Esophagus squamous epithelium (tissue), 5 donors: Measurements from ENCODE around the gene REXO5. TPM values are rescaled to one million over a fixed set of nuclear protein-coding genes. Genes with fewer than 3 reads are reported as not detected.
"Not testable (repeated sequence)": the region's sequence is repeated elsewhere in the genome, so short reads cannot be mapped to it uniquely, and the experiment has no call there.

Source experiments
- DNase-seq: peaks from one replicate; lab custom pipeline; 2025; lab: John Stamatoyannopoulos, UW
- H3K27ac ChIP-seq, 4 donors: fragments of 200-600 bp; sonication (generic); one replicate each; pipeline ENCODE4 v1.5.1; 2016 to 2019; ENCODE audit warnings: mild to moderate bottlenecking in 1 of 4
- H3K27me3 ChIP-seq, 4 donors: fragments of 200-600 bp; sonication (generic); 1 replicate in 3 of 4; 2 replicates in 1 of 4; pipeline versions ENCODE4 v1.5.1 to v1.6.0; 2017 to 2021; ENCODE audit warnings: antibody characterized with exemption in 1 of 4
- H3K36me3 ChIP-seq, 3 donors: fragments of 200-600 bp; sonication (generic); one replicate each; pipeline ENCODE4 v1.5.1; 2016 to 2019
- H3K4me1 ChIP-seq, 3 donors: fragments of 200-600 bp; sonication (generic); one replicate each; pipeline ENCODE4 v1.5.1; 2017 to 2019
- H3K4me3 ChIP-seq, 4 donors: fragments of 200-600 bp; sonication (generic); 1 replicate in 3 of 4; 2 replicates in 1 of 4; pipeline ENCODE4 v1.5.1; 2016 to 2019; ENCODE audit warnings: mild to moderate bottlenecking in 2 of 4, moderate library complexity in 1 of 4
- H3K9me3 ChIP-seq, 3 donors: fragments of 200-600 bp; sonication (generic); one replicate each; pipeline ENCODE4 v1.5.1; 2016 to 2019
- CTCF ChIP-seq, 6 experiments: fragments of 450-650 bp in 4 of 6; fragments of 200-600 bp in 2 of 6; sonication (generic) in 2 of 6; IDR thresholded peaks; one replicate each; pipeline ENCODE4 v1.5.1; 2016 to 2019; ENCODE audit warnings: antibody characterized with exemption in 6 of 6, mild to moderate bottlenecking in 4 of 6, moderate library complexity in 4 of 6
- POLR2A ChIP-seq, 4 donors: fragments of 450-650 bp; IDR thresholded peaks; one replicate each; pipeline ENCODE4 v1.6.1; 2017; ENCODE audit warnings: antibody characterized with exemption in 4 of 4, mild to moderate bottlenecking in 4 of 4, moderate library complexity in 3 of 4
- WGBS, 2 donors: methylation state at CpG; one replicate each; pipeline ENCODE4 v1.1.5; 2018; 5-methylcytosine and 5-hydroxymethylcytosine counted together
- intact Hi-C: fragments of 100-400 bp; cut with DNase I; formaldehyde crosslinking; loops from one replicate; pipeline ENCODE4 v1.15.0; 2022
- total RNA-seq, 4 donors: library from RNA; depleted of rRNA; stranded (reverse); fragments of >200 nt; gene quantifications; one replicate each; pipeline ENCODE4 v1.1.0, GENCODE V29; 2016
- donor health status: DM: yes; HTN: yes; CAD: no.

REXO5 gene
- total RNA-seq, 4 donors from 2014 or later: 0.49 to 3.2 (median 2.7) TPM

DNA sequence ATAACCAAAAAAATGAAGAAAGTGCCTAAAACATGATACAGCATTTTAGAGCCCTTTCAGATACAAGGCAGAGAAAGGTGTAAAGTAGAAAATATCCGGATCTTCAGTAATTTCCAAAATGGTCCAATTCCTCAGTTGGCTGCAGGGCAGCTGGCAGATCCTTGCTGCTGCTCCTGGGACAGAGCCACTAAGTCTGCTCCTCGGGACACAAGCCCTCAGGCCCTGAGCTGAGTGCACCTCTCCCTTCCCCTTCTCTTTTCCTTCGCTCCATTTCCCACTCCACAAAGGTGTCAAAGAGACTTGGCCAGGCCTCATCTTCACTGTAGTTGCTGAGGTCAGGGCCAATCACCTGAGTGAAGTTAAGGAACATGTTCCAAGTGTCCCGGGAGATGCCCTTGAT lies 53.4 kb downstream of the REXO5 start:
- H3K27me3 ChIP-seq: no peaks in the 10 kb centered on the region
- H3K36me3 ChIP-seq: peaks cover 4 to 71% (median 10%) of the 10 kb centered on the region in 3 donors
- DNase-seq: no peak
- intact Hi-C loops: loop anchor here (10.0 kb wide), 1 partner anchor 55 kb away; no protein-coding TSS in a partner anchor
- TF ChIP-seq CTCF (IDR thresholded peaks at IDR 0.05) (no peak), POLR2A (IDR thresholded peaks at IDR 0.05) (no peak)
- H3K4me3 ChIP-seq: no peak overlapping the region
- peak overlapping the region in 3 of 4 donors; percentile 1 to 51 (median 22) for H3K27ac ChIP-seq
- WGBS, 2 donors: 50 to 54% methylated on average over 3 to 4 of the region's 4 CpGs
- H3K9me3 ChIP-seq: no peaks in the 10 kb centered on the region
- peaks cover 0 to 18% (median 8%) of the 10 kb centered on the region in 3 donors for H3K4me1 ChIP-seq

GRCh38 chr16:20860361-20860760 lies 54.0 kb downstream of the REXO5 start:
- H3K27me3 ChIP-seq: no peaks in the 10 kb centered on the region
- peaks cover 4 to 65% (median 10%) of the 10 kb centered on the region in 3 donors for H3K36me3 ChIP-seq
- no peak for DNase-seq
- no peaks in the 10 kb centered on the region for H3K9me3 ChIP-seq
- intact Hi-C loops: no loop called here
- peak overlapping the region in 1 of 4 donors; percentile 22 for H3K27ac ChIP-seq
- WGBS, 2 donors: 74 to 84% methylated on average over 4 of the region's 4 CpGs
- H3K4me3 ChIP-seq: no peak overlapping the region
- H3K4me1 ChIP-seq: peaks cover 0 to 25% (median 9%) of the 10 kb centered on the region in 3 donors
- TF ChIP-seq POLR2A (IDR thresholded peaks at IDR 0.05): no peak
- TF ChIP-seq CTCF (IDR thresholded peaks at IDR 0.05): no peak

DNA sequence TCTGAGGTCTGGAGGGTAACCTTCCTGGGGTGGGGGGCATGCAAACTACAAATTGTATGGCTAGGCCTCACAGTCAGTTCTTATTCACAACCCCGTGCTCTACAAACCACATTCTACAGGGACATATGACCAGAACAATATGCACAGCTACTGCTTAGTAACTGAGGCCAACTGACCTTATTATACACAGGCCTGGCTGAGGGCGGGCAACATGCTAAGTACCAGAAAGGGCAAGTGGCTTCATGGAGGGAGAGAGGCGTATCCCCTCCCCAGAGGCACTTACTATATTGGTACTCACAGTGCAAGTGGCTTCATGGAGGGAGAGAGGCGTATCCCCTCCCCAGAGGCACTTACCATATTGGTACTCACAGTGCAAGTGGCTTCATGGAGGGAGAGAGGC lies 54.7 kb downstream of the REXO5 start:
- Histone ChIP-seq H3K36me3 (peaks cover 4 to 59% (median 10%) of the 10 kb centered on the region in 3 donors), H3K27ac (peak overlapping the region in 1 of 4 donors; percentile 45), H3K4me1 (peaks cover 5 to 31% (median 15%) of the 10 kb centered on the region in 3 donors)
- 57% methylated on average over 1 of the region's 4 CpGs; no CpG with 5 or more reads in 1 of the 2 donors for WGBS, 2 donors
- intact Hi-C loops, H3K27me3 ChIP-seq, DNase-seq, H3K9me3 ChIP-seq, H3K4me3 ChIP-seq: not testable (repeated sequence)

DNA sequence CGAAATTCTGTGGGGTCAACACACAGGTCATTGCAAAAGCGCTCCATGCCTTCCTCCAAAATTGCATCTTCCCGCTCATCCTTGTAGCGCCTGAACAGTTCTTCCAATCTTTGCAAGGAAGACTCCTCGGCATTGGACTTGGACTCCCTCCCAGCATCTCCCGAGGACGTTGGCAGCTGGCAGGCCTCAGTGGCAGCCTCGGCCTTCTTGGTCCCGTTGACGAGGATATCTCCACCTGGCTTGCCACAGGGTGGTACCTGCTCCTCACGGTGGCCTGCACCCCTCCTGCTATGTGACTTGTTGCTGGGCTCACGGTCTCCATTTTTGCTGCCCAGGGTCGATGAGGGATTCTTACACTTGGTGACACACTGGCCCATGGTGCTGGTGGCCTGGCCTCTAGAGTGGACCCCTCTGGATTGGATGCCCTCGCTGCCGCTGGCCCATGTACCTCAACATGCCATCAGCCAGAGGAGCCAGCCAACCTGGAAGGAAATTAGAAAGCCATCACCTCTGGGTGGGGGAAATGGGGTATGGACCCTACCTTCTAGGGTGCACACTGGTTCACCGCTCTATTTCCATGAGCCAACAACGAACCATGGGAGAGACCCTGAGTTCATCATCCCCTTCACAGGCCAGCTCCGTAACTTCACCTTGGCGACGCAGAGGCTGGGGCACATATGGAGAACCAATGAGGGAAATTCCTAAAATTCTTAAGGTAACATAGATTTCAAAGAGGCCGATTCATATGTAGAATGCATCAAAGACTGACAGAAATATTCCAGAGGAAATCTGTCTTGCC lies 56.0 kb downstream of the REXO5 start:
- WGBS, 2 donors: 93 to 94% methylated on average over 11 to 16 of the region's 21 CpGs
- peaks cover 4 to 46% (median 10%) of the 10 kb centered on the region in 3 donors for H3K36me3 ChIP-seq
- intact Hi-C loops: no loop called here
- no peak for DNase-seq
- H3K27ac ChIP-seq: no peak overlapping the region
- H3K27me3 ChIP-seq: no peaks in the 10 kb centered on the region
- no peak overlapping the region for H3K4me3 ChIP-seq
- no peak for TF ChIP-seq POLR2A (IDR thresholded peaks at IDR 0.05)
- no peak for TF ChIP-seq CTCF (IDR thresholded peaks at IDR 0.05)
- peaks cover 19 to 45% (median 28%) of the 10 kb centered on the region in 3 donors for H3K4me1 ChIP-seq
- no peaks in the 10 kb centered on the region for H3K9me3 ChIP-seq

GRCh38 chr16:20864376-20864775 lies 58.0 kb downstream of the REXO5 start:
- Histone ChIP-seq H3K36me3 (peaks cover 4 to 33% (median 10%) of the 10 kb centered on the region in 3 donors), H3K4me1 (peaks cover 29 to 65% (median 48%) of the 10 kb centered on the region in 3 donors), H3K27ac (peak overlapping the region in 1 of 4 donors; percentile 88)
- H3K9me3 ChIP-seq, DNase-seq, H3K27me3 ChIP-seq, H3K4me3 ChIP-seq, intact Hi-C loops: not testable (repeated sequence)
- 80 to 88% methylated on average over 6 of the region's 6 CpGs for WGBS, 2 donors
